Endothelial cell of umbilical vein (primary cell): Measurements from ENCODE around the gene NOTCH3. TPM values are rescaled to one million over a fixed set of nuclear protein-coding genes. Genes with fewer than 3 reads are reported as not detected.

Source experiments
- BruUV-seq: library from RNA; stranded (reverse); fragments of 400-500 nt; replicated peaks from 2 replicates; lab custom pipeline; 2021; lab: Mats Ljungman, UMichigan
- CTCF ChIA-PET: fragments of 300-600, 350-600 bp; sonication (Branson Sonifier 250); formaldehyde crosslinking; loops from one replicate; lab custom pipeline; 2021; ENCODE audit warnings: antibody characterized with exemption, inconsistent platforms; lab: Charles Lee
- POLR2A ChIA-PET: fragments of 300-600, 350-600 bp; sonication (Branson Sonifier 250); formaldehyde crosslinking; loops from one replicate; lab custom pipeline; 2021; ENCODE audit warnings: antibody characterized with exemption, inconsistent platforms; lab: Charles Lee
- DNase-seq: peaks from one replicate; pipeline ENCODE4 v3.0.0-alpha.2; 2011; ENCODE audit warnings: low read depth, low spot score
- FAIRE-seq: peaks from 2 replicates; lab custom pipeline; 2011; peaks lifted over from hg19 to GRCh38; lab: Jason Lieb, UNC
- H2AFZ ChIP-seq: 2 replicates; pipeline ENCODE4 v1.6.0; 2012; ENCODE audit warnings: low read depth, low read length, control low read depth, inconsistent platforms
- H3K27ac ChIP-seq: 2 replicates; pipeline ENCODE4 v1.5.1; 2011; ENCODE audit warnings: low read depth, mild to moderate bottlenecking, control low read depth, low read length, moderate library complexity; ENCODE audit not compliant: insufficient read depth
- H3K27me3 ChIP-seq, 2 experiments: 2 replicates each; pipeline versions ENCODE4 v1.6.0 to v1.6.1; 2011; ENCODE audit warnings: low read length in 2 of 2, mixed read lengths in 1 of 2; ENCODE audit not compliant: control insufficient read depth in 2 of 2, insufficient read depth in 2 of 2
- H3K36me3 ChIP-seq, 2 experiments: 2 replicates in 1 of 2; 3 replicates in 1 of 2; pipeline ENCODE4 v1.5.1; 2011; ENCODE audit warnings: low read length in 2 of 2, mild to moderate bottlenecking in 1 of 2, moderate library complexity in 1 of 2; ENCODE audit not compliant: control insufficient read depth in 2 of 2, insufficient read depth in 2 of 2; ENCODE audit errors: extremely low read depth in 1 of 2
- H3K4me1 ChIP-seq: 3 replicates; pipeline ENCODE4 v1.5.1; 2011; ENCODE audit warnings: mild to moderate bottlenecking, low read length; ENCODE audit not compliant: control insufficient read depth, insufficient read depth; ENCODE audit errors: extremely low read depth
- H3K4me2 ChIP-seq: 2 replicates; pipeline ENCODE4 v1.6.1; 2011; ENCODE audit warnings: low read length, control low read depth, mixed read lengths; ENCODE audit not compliant: insufficient read depth
- H3K4me3 ChIP-seq, 3 experiments: fragments of 200-600 bp in 1 of 3; sonication (generic), shearing (Covaris generic) in 1 of 3; replicated peaks in 1 of 3; 2 replicates each; pipeline ENCODE4 v1.5.1; 2011 to 2016; ENCODE audit warnings: control low read depth in 3 of 3, low read length in 3 of 3, mild to moderate bottlenecking in 2 of 3, inconsistent platforms in 1 of 3, low read depth in 1 of 3, moderate library complexity in 1 of 3; ENCODE audit not compliant: insufficient read depth in 1 of 3
- H3K79me2 ChIP-seq: 2 replicates; pipeline ENCODE4 v1.6.0; 2012; ENCODE audit warnings: low read length, inconsistent platforms; ENCODE audit not compliant: control insufficient read depth, insufficient read depth
- H3K9ac ChIP-seq: replicated peaks from 2 replicates; pipeline ENCODE3; 2011; ENCODE audit warnings: low read length, control low read depth; ENCODE audit not compliant: insufficient read depth; ENCODE audit errors: extremely low read depth
- H3K9me1 ChIP-seq: replicated peaks from 3 replicates; pipeline ENCODE4 v1.6.0; 2011; ENCODE audit warnings: mild to moderate bottlenecking, low read length; ENCODE audit not compliant: control insufficient read depth, insufficient read depth; ENCODE audit errors: extremely low read depth
- H3K9me3 ChIP-seq: replicated peaks from 2 replicates; pipeline ENCODE4 v1.5.1; 2012; ENCODE audit warnings: low read length, inconsistent platforms; ENCODE audit not compliant: control insufficient read depth, insufficient read depth
- H4K20me1 ChIP-seq: replicated peaks from 2 replicates; pipeline ENCODE3; 2011; ENCODE audit warnings: mild to moderate bottlenecking, low read length; ENCODE audit not compliant: control insufficient read depth, insufficient read depth; ENCODE audit errors: extremely low read depth
- CTCF ChIP-seq, 2 donors: IDR thresholded peaks; 1 replicate in 1 of 2; 2 replicates in 1 of 2; pipeline ENCODE4 v1.5.1; 2011; ENCODE audit warnings: low read length in 2 of 2, mild to moderate bottlenecking in 2 of 2, moderate library complexity in 2 of 2, control low read depth in 1 of 2, inconsistent platforms in 1 of 2, low read depth in 1 of 2; ENCODE audit not compliant: insufficient read depth in 1 of 2; ENCODE audit errors: extremely low read depth in 1 of 2
- EZH2 ChIP-seq: IDR thresholded peaks from 2 replicates; pipeline ENCODE4 v1.6.1; 2012; ENCODE audit warnings: borderline replicate concordance, low read depth, mild to moderate bottlenecking, moderate library complexity, low read length, inconsistent platforms; ENCODE audit not compliant: severe bottlenecking
- FOS ChIP-seq: IDR thresholded peaks from 2 replicates; pipeline ENCODE4 v1.6.1; 2011; ENCODE audit warnings: mild to moderate bottlenecking, low read length, moderate library complexity, borderline replicate concordance; ENCODE audit not compliant: insufficient read depth
- GATA2 ChIP-seq: IDR thresholded peaks from 2 replicates; pipeline ENCODE4 v1.7.0; 2011; ENCODE audit warnings: low read depth, mild to moderate bottlenecking, moderate library complexity, mixed read lengths, low read length; ENCODE audit not compliant: insufficient read length, insufficient read depth
- JUN ChIP-seq: IDR thresholded peaks from 2 replicates; pipeline ENCODE4 v1.6.1; 2011; ENCODE audit warnings: borderline replicate concordance, low read depth; ENCODE audit not compliant: insufficient read length, insufficient read depth
- MYC ChIP-seq: IDR thresholded peaks from one replicate; pipeline ENCODE4 v1.6.1; 2011; ENCODE audit warnings: mild to moderate bottlenecking, low read depth, low read length
- POLR2A ChIP-seq: IDR thresholded peaks from 2 replicates; pipeline ENCODE4 v1.6.1; 2012; ENCODE audit warnings: low read depth, mild to moderate bottlenecking, control low read depth, low read length
- POLR2AphosphoS5 ChIP-seq: IDR thresholded peaks from 2 replicates; pipeline ENCODE4 v1.6.1; 2012; ENCODE audit warnings: low read depth, mild to moderate bottlenecking, control low read depth, low read length, moderate library complexity; ENCODE audit not compliant: insufficient read depth
- dilution Hi-C: fragments of 300-500 bp; cut with MboI; formaldehyde crosslinking; loops from one replicate; pipeline ENCODE4 v1.15.0; 2019; ENCODE audit warnings: low sequenced_read_pairs; ENCODE audit not compliant: extremely low pct_ligation_motif_present
- intact Hi-C: fragments of 100-400 bp; cut with micrococcal nuclease; formaldehyde crosslinking; loops from one replicate; pipeline ENCODE4 v1.10.0; 2022
- polyA plus RNA-seq, 4 experiments: library from polyadenylated mRNA; depleted of rRNA in 3 of 4; stranded (reverse) in 3 of 4; unstranded in 1 of 4; fragments of >200 nt; gene quantifications; 2 replicates each; pipeline versions ENCODE4 v1.2.1 to v1.2.3, GENCODE V29; 2011 to 2012; ENCODE audit warnings: missing spikeins in 1 of 4
- total RNA-seq: library from RNA; stranded (reverse); gene quantifications from 2 replicates; pipeline ENCODE4 v1.2.3, GENCODE V29; 2021
- TF ChIP-seq, protein P1 (sequence below): IDR thresholded peaks from 2 replicates; pipeline ENCODE4 v1.6.1; 2011; ENCODE audit not compliant: insufficient read depth, insufficient read length

NOTCH3 gene
- total and polyA plus RNA-seq, 2 donors (not counting 3 experiments of a cell fraction or from before 2014, with no cell fraction given): 0.63 to 1.5 TPM

GRCh38 chr19:15249528-15249874 lies 48.7 kb upstream of the NOTCH3 start:
- FAIRE-seq: no peak
- H4K20me1 ChIP-seq: no peaks in the 10 kb centered on the region
- intact Hi-C loops: no loop called here
- H3K4me2 ChIP-seq: no peak overlapping the region
- H3K9me1 ChIP-seq: no peaks in the 10 kb centered on the region
- peak overlapping the region; percentile 84 for H3K27ac ChIP-seq
- peak overlapping the region; percentile 25 for H3K9ac ChIP-seq
- ChIA-PET CTCF (interaction anchor here (0.8 to 3.6 kb wide), 7 partner anchors 9 to 306 kb away, joined by 3 to 16 read pairs (median 5); partner anchors contain the start of gene EPHX3), POLR2A (no interaction called here)
- no TSS peak for BruUV-seq
- no peaks in the 10 kb centered on the region for H3K27me3 ChIP-seq
- DNase-seq: no peak
- H3K9me3 ChIP-seq: no peaks in the 10 kb centered on the region
- dilution Hi-C loops: no loop called here
- H3K36me3 ChIP-seq: peaks cover 20 to 45% of the 10 kb centered on the region in 2 experiments
- peaks cover 42% of the 10 kb centered on the region for H3K4me1 ChIP-seq
- no peak for TF ChIP-seq MYC
- TF ChIP-seq, protein P1, sequence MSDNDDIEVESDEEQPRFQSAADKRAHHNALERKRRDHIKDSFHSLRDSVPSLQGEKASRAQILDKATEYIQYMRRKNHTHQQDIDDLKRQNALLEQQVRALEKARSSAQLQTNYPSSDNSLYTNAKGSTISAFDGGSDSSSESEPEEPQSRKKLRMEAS: no peak
- no peak for TF ChIP-seq POLR2AphosphoS5
- TF ChIP-seq FOS: no peak
- no peak for TF ChIP-seq JUN
- no peak for TF ChIP-seq POLR2A
- TF ChIP-seq GATA2: no peak
- no peak for TF ChIP-seq EZH2
- TF ChIP-seq CTCF (IDR thresholded peaks at IDR 0.05; ENCODE audit: extremely low read depth in 1 of 2, insufficient read depth in 1 of 2, low read depth in 1 of 2, low read length in 2 of 2): no peak
- no peak overlapping the region for H2AFZ ChIP-seq
- peaks cover 27% of the 10 kb centered on the region for H3K79me2 ChIP-seq
- H3K4me3 ChIP-seq: no peak overlapping the region
